SKM-1 treated with dmso at 0.1 percent for 144 hours (cell line): ENCODE data around the gene ATXN1.
"Not testable (repeated sequence)": the region's sequence is repeated elsewhere in the genome, so short reads cannot be mapped to it uniquely, and the experiment has no call there.

Experiments used
- DNase-seq: peaks from one replicate; lab custom pipeline; 2025; ENCODE audit not compliant: unreplicated experiment; lab: John Stamatoyannopoulos, UW

The ATXN1 gene

DNA sequence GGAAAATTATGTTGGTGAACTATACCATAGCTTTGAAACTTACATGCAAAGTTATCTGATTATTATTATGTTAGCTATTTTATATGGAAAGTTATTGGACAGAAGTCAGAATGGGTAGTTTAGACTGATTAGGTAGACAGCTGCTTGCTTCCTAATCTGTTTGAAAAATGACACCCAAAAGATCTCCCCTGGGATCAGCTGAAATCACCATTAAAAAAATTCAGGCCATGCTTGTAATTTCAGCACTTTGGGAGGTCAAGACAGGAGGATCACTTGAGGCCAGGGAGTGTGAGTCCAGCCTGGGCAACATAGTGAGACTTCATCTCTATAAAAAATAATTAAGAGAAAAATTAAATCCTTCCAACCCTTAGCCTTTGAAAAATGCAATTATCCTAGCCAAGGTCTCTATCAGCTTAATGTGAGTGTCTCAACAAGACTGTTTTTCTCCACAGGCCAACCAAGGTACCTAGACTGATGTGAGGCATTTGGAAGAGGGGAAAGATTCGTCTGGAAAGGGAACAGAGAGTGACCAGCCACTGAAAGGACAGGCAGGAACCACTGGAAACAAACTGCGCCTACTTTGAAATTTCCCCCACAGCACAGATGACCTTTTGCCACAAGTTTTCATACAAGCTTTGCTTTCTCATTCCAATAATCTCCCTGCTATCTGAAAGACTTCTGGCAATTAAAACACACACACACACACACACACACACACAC, 290.6 kb downstream of the ATXN1 start:
- DNase-seq: no peak

- no peak for DNase-seq
Measured at GRCh38 chr6:16468991-16469615, 292.2 kb downstream of the ATXN1 start.

DNA sequence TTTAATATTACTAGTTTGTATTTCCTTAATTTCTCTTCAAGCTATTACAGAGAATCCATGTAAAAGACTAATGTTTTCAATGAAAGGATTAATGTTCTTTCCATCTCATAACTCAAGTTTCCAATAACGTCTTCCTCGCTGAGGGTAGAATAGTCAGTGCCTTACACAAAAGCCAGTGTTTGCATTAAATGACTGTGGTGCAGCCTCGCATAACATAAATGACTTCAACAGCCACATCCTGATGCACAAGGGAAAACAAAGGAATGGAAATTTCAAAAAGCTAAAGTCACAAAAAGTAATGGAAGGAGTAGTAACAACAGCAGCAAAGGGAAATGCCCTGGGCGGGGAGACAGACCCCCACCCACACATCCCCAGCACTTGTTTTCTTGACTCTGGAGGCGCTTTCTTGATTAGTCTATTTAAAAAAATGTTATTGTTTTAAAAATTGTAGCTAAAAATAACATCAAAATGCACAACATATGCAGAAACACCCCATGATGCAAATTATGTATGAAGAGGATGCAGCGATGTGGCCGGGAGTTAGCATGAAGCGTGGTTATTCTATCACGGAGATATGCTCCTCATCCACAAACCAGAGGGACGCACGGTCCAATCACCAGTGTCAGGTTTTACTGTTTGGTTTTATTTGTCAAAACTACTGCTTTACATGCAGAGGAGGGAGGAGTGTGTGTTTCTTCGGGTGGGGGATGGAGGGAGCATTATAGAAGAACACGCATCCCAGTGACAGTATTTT, 294.3 kb downstream of the ATXN1 start:
- DNase-seq: no peak

GRCh38 chr6:16464045-16464444, 297.2 kb downstream of the ATXN1 start:
- no peak for DNase-seq

DNA sequence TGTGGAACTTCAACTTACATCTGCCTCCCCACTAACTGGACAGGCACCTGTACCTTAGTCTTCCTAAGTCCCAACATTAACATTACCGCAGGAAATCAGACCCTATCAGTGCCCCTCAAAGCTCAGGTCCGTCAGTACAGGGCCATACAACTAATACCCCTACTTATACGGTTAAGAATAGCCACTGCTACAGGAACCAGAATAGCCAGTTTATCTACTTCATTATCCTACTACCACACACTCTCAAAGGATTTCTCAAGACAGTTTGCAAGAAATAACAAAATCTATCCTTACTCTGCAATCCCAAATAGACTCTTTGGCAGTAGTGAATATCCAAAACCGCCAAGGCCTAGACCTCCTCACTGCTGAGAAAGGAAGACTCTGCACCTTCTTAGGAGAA, 298.0 kb downstream of the ATXN1 start:
- not testable (repeated sequence) for DNase-seq

DNA sequence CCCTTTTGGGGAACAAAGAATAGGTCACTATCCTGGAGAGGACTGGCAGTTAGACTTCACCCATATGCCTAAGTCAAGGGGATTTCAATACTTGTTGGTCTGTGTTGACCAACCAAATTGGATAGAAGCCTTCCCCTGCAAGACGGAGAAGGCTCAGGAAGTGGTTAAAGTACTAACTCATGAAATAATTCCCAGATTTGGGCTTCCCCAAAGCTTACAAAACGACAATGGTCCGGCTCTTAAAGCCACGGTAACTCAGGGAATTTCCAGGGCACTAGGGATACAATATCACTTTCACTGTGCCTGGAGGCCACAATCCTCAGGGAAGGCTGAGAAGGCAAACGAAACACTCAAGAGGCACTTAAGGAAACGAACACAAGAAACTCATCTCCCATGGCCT, 299.8 kb downstream of the ATXN1 start:
- DNase-seq: no peak

DNA sequence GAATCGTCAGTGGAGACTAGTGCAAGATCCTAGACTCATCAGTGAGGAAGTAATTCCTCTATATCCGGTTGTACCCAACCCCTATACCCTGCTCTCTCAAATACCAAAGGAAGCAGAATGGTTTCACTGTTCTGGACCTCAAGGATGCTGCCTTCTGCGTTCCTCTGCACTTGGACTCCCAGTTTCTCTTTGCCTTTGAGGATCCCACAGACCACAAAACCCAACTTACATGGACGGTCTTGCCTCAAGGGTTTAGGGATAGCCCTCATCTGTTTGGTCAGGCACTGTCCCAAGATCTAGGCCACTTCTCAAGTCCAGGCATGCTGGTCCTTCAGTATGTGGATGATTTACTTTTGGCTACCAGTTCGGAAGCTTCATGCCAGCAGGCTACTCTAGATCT, 301.8 kb downstream of the ATXN1 start:
- not testable (repeated sequence) for DNase-seq

- no peak for DNase-seq
Measured at GRCh38 chr6:16452348-16452747, 308.9 kb downstream of the ATXN1 start.

DNA sequence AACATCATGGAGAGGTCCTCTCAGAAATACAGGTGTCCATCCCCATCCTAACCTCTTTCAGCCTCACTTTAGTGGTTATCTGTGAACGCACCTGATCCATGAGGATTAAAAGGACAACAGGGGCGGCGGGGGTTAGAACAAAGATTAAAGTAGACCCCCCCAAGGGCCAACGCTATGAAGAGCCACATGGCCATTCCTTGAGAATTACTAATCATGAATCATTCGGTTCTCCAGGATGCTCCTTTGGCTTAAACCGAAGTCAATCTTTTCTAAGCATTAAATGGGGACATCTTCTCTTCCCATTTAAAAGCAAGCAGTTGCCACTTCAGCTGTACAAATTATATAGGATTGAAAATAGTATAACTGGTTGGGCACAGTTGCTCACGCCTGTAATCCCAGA, 310.4 kb downstream of the ATXN1 start:
- DNase-seq: no peak

DNA sequence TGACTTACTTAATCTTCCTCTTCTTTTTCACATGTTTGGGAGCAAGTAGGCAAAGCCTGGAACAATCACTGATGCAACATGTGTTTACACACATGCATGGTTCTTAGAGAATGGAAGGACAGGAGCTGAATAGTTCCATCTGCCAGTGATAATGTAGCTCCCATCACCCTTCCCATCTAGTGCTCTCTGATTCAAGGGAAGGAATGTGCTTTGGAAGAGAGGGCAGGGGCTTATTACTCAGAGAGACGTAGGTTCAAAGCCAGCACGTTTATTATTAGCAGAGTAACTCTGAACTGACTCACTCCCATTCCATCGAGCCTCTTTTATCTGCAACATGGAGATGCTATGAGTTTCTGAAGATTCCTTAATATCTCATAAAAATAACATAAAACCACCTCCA, 311.0 kb downstream of the ATXN1 start:
- DNase-seq: no peak

- no peak for DNase-seq
Measured at GRCh38 chr6:16446273-16446672, 315.0 kb downstream of the ATXN1 start.

- no peak for DNase-seq
Measured at GRCh38 chr6:16442031-16442430, 319.2 kb downstream of the ATXN1 start.

GRCh38 chr6:16441262-16441661, 320.0 kb downstream of the ATXN1 start:
- no peak for DNase-seq

- DNase-seq: no peak
Measured at GRCh38 chr6:16440636-16441212, 320.5 kb downstream of the ATXN1 start.

DNA sequence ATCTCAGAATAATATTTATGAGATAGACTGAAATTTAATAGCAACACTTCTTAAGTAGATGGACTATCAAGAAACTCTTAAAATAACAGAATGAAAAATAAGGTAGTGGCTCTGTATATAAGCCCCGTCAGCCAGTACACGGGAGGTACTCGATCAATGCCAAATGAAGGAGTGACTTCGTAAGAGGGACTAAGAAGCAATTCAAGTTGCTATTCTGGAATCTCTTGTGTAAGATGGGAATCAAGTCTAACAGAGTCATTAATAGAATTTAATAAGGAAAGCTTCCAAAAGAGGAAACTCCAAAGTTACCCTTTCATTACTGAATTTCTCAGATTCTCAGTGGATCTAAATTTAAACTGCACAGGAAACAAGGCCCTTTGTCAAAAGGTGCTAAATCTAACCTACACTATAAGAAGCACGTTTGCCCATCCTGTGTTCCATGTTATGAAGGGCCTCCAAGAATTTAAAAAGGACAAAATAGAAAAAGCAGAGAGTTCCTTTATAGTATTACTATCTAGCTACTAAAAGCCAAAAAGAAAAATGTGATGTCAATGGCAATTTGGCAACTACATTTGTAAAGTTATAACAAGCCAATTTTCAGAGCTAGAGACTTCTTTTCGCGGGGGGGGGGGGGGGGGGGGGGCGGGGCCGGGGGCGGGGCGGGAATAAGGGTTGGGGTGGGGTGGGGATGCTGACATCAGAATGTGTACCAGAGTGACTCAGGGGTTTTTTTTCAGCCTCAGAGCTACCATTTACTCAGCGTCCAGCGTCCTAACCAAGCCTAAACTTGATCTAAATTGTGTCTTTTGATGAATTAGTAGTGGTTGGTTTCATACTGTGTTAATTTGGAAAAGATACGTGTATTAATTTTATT, 322.3 kb downstream of the ATXN1 start:
- DNase-seq: no peak

GRCh38 chr6:16437984-16438383, 323.3 kb downstream of the ATXN1 start:
- no peak for DNase-seq

GRCh38 chr6:16437095-16437494, 324.2 kb downstream of the ATXN1 start:
- DNase-seq: no peak

DNA sequence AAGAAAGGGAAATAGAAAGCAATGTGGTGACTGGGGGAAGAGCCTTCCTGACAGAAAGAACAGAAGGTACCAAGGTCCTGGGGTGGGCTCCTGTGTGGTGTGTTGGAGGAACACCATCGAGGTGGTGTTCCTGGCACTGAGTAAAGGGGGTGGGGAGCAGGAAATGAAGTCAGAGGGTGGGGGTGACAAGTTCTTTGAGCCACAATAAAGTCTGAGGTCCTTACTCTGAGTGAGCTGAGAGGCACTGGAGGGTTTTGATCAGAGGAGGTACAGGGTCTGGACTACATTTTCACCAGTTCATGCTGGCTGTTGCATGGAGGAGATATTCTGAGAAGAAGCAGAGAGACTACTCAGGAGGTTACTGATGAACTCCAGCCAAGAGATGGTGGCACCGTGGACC, 324.7 kb downstream of the ATXN1 start:
- DNase-seq: no peak

- no peak for DNase-seq
Measured at GRCh38 chr6:16434885-16435284, 326.4 kb downstream of the ATXN1 start.

- DNase-seq: no peak
Measured at GRCh38 chr6:16433338-16433890, 327.8 kb downstream of the ATXN1 start.
